Muscle of arm (tissue), 12 donors: ENCODE data around the gene VTI1A. TPM values are rescaled to one million over a fixed set of nuclear protein-coding genes. Genes with fewer than 3 reads are reported as not detected.

Experiments
- DNase-seq: peaks from one replicate; pipeline ENCODE4 v3.0.0-alpha.2; 2013
- polyA plus RNA-seq, 12 donors: library from polyadenylated mRNA; unstranded; fragments of 120-200 nt; gene quantifications; one replicate each; pipeline ENCODE4 v1.2.1, GENCODE V29; 2013; ENCODE audit not compliant: insufficient read length in 12 of 12

VTI1A gene
- polyA plus RNA-seq, 12 donors = 13.1 to 18.7 (median 15.8) TPM; not detected in 1

DNA sequence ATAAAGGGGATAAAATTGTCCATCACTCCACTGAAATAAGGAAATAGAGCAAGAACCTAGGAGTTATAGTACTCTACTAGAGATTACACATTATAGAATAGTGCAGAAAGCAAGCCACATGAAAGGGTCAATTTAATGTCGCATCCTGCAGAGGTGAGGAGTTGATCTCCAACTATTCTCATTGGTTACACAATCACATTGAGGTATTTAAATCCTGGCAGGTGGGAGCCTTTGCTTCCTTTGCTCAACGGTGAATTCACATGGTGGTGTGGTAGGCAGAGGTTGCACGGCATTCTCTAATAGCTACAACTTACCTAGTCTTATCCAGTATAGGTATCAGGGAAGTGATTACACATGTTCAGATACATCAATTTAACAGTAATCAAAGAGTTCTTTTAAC is 304.6 kb downstream of the VTI1A start:
- DNase-seq = no peak

GRCh38 chr10:112752288-112752687 is 305.3 kb downstream of the VTI1A start:
- DNase-seq = no peak

DNA sequence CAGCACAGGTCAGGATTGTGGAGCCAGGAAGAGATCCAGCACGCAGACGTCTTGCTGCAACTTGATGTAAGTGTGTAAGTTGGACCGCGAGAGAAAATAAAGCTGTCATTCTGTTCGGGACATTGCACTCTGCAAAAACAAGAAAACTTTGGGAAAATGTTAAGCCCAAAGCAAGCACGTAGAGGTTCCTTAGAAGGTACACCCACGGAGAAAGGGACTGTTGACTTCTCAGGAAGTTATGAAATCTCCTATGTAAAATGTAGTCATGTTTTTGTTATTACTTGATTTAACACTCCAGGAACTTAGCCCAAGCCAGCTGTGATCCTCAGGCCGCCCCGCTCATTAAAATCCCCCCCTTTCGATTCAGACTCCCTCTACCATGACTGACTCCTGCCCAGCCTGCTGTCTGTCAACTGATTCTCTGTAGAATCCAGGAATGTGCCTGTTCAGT is 307.0 kb downstream of the VTI1A start:
- peak; percentile 35 for DNase-seq

- no peak for DNase-seq
Measured at GRCh38 chr10:112755446-112756234, 308.6 kb downstream of the VTI1A start.

DNA sequence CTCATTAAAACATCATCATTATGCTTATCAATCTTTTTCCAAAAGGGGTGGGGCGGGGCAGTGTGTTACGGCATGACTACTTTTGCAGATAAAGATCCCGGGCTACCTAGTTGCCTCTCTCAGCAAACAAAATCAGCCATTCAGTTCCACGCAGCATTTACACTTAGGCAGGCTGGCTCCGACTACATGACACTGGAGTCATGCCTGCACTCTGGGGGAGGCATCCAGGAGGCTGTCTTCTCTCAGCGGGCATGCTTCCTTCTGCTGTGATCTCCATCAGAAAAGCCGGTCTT is 309.2 kb downstream of the VTI1A start:
- no peak for DNase-seq

DNA sequence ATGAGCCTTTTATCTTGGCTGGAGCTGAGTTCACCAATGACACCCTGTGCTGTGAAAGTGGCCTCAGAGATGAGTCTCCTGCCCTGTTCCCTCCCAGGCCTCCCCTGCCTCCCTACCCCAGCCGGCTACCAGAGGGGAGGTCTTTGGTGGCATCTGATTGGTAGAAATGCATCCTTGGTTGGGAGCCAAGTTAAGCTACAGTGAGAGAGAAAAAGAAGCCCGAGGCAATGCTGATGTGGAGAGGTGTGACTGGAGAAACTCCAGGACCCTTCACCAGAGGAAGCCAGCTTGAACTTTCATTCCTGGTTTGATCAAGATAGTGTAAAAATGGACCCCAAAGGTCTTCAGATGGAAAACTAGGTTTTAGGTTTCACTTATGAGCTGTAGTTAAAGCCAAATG is 311.9 kb downstream of the VTI1A start:
- DNase-seq = no peak

GRCh38 chr10:112759496-112759895 is 312.5 kb downstream of the VTI1A start:
- no peak for DNase-seq

- DNase-seq = no peak
Measured at GRCh38 chr10:112761256-112761655, 314.2 kb downstream of the VTI1A start.

- DNase-seq = no peak
Measured at GRCh38 chr10:112763916-112764520, 317.0 kb downstream of the VTI1A start.

- no peak for DNase-seq
Measured at GRCh38 chr10:112765717-112766235, 318.8 kb downstream of the VTI1A start.

GRCh38 chr10:112766636-112767035 is 319.6 kb downstream of the VTI1A start:
- DNase-seq = no peak

- no peak for DNase-seq
Measured at GRCh38 chr10:112767156-112767555, 320.1 kb downstream of the VTI1A start.

GRCh38 chr10:112768121-112768520 is 321.1 kb downstream of the VTI1A start:
- no peak for DNase-seq

- DNase-seq = no peak
Measured at GRCh38 chr10:112769081-112769480, 322.1 kb downstream of the VTI1A start.

DNA sequence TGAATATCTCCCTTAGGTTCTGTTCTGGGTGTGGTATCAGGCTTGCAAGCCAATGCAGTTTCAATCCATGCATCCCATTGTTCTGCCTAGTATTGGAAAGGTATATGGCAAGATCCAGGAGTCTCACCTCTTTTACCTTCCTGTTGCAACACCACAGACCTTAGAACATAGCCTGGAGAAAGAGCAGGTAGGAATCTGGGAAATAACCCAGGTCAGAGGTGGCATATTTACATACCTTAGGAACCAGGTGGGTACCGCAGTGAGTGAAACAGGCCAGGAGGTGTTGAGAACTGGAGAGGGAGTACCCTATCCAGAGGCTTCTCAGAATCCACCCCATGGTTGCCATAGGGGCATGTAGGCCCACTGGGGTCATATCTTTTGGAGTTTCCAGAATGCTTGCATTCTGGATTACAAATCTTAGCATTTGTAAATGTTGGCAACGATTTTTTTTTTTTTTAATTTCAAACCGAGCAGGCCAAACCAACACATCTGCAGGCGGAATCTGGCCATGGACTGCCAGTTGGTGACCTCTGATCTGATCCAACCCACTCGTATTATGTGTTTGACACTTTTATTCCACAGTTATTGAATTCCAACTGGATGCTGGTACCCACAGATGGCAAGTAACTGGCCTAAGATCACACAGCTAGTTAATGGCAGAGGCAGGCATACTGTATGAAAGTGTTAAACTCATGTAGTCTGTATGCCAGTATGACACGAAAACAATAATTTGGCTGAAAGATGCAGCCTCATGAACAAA is 322.8 kb downstream of the VTI1A start:
- DNase-seq = no peak

- DNase-seq = no peak
Measured at GRCh38 chr10:112771733-112772132, 324.7 kb downstream of the VTI1A start.

DNA sequence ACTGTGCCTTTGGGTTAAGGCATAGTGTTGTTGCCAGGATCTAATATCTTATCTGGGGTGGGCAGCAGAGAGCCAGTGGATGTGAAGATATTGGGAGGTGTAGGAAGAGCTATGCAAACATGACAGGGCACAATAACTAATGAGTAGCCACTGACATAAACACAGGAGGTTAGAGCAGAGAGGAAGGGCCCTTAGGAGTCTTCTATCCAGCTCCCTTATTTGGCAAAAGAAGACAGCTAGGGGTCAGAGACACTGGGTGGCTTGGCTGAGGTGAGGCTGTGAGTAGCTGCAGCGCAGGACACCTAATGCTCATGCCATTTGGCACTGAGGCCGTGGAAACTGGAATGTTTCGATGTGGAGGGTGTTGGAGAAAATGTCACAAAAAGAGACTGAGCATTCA is 326.8 kb downstream of the VTI1A start:
- no peak for DNase-seq

GRCh38 chr10:112774210-112774609 is 327.2 kb downstream of the VTI1A start:
- no peak for DNase-seq

GRCh38 chr10:112774798-112775197 is 327.8 kb downstream of the VTI1A start:
- DNase-seq = no peak

DNA sequence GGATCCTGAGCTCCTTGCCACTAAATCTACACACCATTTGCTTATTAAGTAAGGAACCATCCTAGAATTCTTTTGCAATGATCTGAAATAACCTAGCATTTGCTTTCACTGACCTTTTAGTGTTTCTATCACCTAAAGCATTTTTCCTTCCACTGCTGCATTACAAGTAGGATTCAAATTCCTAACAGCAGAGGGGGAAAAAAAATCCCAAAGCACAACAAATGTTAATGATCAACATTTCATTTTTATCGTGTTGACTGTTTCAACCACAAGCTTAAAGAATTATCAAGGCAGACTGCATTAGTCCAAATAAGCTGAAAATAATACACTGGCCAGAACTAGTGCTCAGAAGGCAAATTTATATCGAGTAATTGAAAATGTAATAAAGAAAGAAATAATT is 328.4 kb downstream of the VTI1A start:
- DNase-seq = peak; percentile 24

GRCh38 chr10:112775892-112776674 is 329.1 kb downstream of the VTI1A start:
- peak; percentile 38 for DNase-seq

- DNase-seq = no peak
Measured at GRCh38 chr10:112778579-112778978, 331.6 kb downstream of the VTI1A start.
